Measurements from ENCODE around the gene RTN4RL2. TPM values are rescaled to one million over a fixed set of nuclear protein-coding genes. Genes with fewer than 3 reads are reported as not detected.

RTN4RL2 gene
- total RNA-seq, 1 donor from 2014 or later, result not detected

- peaks cover 8% of the 10 kb centered on the region for H3K36me3 Mint-ChIP-seq (ENCODE audit: low read depth)
- H3K27ac Mint-ChIP-seq, result no peak overlapping the region
- H3K4me3 Mint-ChIP-seq (ENCODE audit: low read depth), result no peak overlapping the region
- peaks cover 9% of the 10 kb centered on the region for H3K4me1 Mint-ChIP-seq (ENCODE audit: low read depth)
- no peaks in the 10 kb centered on the region for H3K9me3 Mint-ChIP-seq
- no peak for DNase-seq (ENCODE audit: low spot score)
- intact Hi-C loops (cut with micrococcal nuclease), result loop anchor here (5.0 kb wide), 1 partner anchor 86 kb away; the partner anchor contains the start of gene UBE2L6
- H3K27me3 Mint-ChIP-seq (ENCODE audit: low read depth), result peaks cover 46% of the 10 kb centered on the region
Observed at GRCh38 chr11:57481315-57481714, 21.0 kb downstream of the RTN4RL2 start.

- Mint-ChIP-seq H3K4me1 (ENCODE audit: low read depth) (peaks cover 6% of the 10 kb centered on the region), H3K27ac (no peak overlapping the region), H3K9me3 (no peaks in the 10 kb centered on the region), H3K36me3 (ENCODE audit: low read depth) (peaks cover 8% of the 10 kb centered on the region), H3K27me3 (ENCODE audit: low read depth) (peaks cover 42% of the 10 kb centered on the region), H3K4me3 (ENCODE audit: low read depth) (no peak overlapping the region)
- intact Hi-C loops (cut with micrococcal nuclease), result loop anchor here (5.0 kb wide), 1 partner anchor 85 kb away; the partner anchor contains the start of gene UBE2L6
- DNase-seq (ENCODE audit: low spot score), result no peak
Observed at GRCh38 chr11:57481915-57482781, 21.8 kb downstream of the RTN4RL2 start.

DNA sequence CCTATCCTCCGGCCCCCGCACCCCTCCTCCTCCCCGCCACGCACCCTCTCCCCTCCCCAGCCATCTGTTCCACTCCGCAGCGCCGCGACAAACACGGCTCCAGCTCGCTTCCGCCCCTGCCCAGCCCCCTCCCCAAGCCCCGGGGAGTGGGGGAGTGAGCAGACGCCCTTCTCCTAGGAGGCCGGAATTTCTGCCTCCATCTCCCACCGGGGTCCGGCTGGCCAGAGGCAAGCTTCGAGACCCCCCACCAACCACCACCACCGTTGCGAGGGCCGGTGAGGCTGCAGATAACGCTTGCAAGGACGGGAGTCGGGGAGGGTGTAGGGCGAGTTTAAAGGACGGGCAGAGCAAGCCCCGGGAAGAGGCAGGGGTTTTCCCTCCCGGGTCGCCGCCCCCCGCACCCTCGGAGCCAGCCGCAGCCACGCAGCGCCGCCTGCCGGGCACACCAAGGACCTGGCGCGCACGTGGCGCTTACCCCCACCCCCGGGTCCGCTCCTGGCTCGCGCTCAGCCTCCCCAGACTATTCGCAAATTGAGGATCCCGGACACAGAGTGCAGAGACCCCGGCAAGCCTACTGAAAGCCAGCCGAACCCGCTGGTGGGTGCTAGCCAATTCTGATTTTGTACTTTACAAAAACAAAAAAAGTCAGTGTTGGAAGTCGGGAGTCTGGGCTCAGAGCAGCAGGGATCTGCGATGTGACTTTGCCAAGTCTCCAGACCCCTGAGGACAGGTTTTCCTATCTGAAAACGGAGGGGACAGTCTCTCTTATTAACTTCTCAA is 22.6 kb downstream of the RTN4RL2 start:
- H3K9me3 Mint-ChIP-seq, result no peaks in the 10 kb centered on the region
- H3K27ac Mint-ChIP-seq, result no peak overlapping the region
- H3K36me3 Mint-ChIP-seq (ENCODE audit: low read depth), result peaks cover 12% of the 10 kb centered on the region
- DNase-seq (ENCODE audit: low spot score), result peak; percentile 30
- intact Hi-C loops (cut with micrococcal nuclease), result loop anchor here (5.0 kb wide), 1 partner anchor 84 kb away; the partner anchor contains the start of gene UBE2L6
- H3K27me3 Mint-ChIP-seq (ENCODE audit: low read depth), result peaks cover 34% of the 10 kb centered on the region
- peaks cover 6% of the 10 kb centered on the region for H3K4me1 Mint-ChIP-seq (ENCODE audit: low read depth)
- no peak overlapping the region for H3K4me3 Mint-ChIP-seq (ENCODE audit: low read depth)

DNA sequence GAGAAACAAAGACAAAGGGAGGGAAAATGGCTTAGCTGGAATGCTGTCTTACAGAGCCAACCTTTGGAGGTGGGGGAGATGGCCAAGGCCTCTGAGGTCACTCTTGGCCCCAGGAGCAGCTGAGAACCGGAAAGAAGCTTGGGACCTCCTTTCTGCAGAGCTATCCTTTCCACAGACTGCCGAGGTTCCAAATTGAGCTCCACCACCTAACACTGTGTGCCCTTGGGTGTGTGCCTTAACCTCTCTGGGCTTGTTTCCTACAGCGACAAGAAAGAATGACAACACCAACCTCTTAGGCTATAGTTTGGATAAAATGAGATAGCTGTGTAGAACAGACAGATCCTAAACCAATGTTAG is 23.2 kb downstream of the RTN4RL2 start:
- Mint-ChIP-seq H3K9me3 (no peaks in the 10 kb centered on the region), H3K4me1 (ENCODE audit: low read depth) (peaks cover 6% of the 10 kb centered on the region), H3K4me3 (ENCODE audit: low read depth) (no peak overlapping the region), H3K27ac (no peak overlapping the region), H3K36me3 (ENCODE audit: low read depth) (peaks cover 12% of the 10 kb centered on the region), H3K27me3 (ENCODE audit: low read depth) (peaks cover 29% of the 10 kb centered on the region)
- intact Hi-C loops (cut with micrococcal nuclease), result loop anchor here (5.0 kb wide), 1 partner anchor 84 kb away; the partner anchor contains the start of gene UBE2L6
- no peak for DNase-seq (ENCODE audit: low spot score)

GRCh38 chr11:57484141-57484710 is 23.9 kb downstream of the RTN4RL2 start:
- no peak overlapping the region for H3K27ac Mint-ChIP-seq
- no peaks in the 10 kb centered on the region for H3K9me3 Mint-ChIP-seq
- H3K27me3 Mint-ChIP-seq (ENCODE audit: low read depth), result peaks cover 24% of the 10 kb centered on the region
- H3K4me3 Mint-ChIP-seq (ENCODE audit: low read depth), result no peak overlapping the region
- H3K36me3 Mint-ChIP-seq (ENCODE audit: low read depth), result peaks cover 18% of the 10 kb centered on the region
- H3K4me1 Mint-ChIP-seq (ENCODE audit: low read depth), result peaks cover 6% of the 10 kb centered on the region
- intact Hi-C loops (cut with micrococcal nuclease), result loop anchor here (5.0 kb wide), 1 partner anchor 83 kb away; the partner anchor contains the start of gene UBE2L6
- no peak for DNase-seq (ENCODE audit: low spot score)

- Mint-ChIP-seq H3K9me3 (no peaks in the 10 kb centered on the region), H3K27ac (no peak overlapping the region), H3K4me1 (ENCODE audit: low read depth) (peaks cover 2% of the 10 kb centered on the region), H3K27me3 (ENCODE audit: low read depth) (peaks cover 18% of the 10 kb centered on the region), H3K36me3 (ENCODE audit: low read depth) (peaks cover 21% of the 10 kb centered on the region), H3K4me3 (ENCODE audit: low read depth) (no peak overlapping the region)
- DNase-seq (ENCODE audit: low spot score), result no peak
- intact Hi-C loops (cut with micrococcal nuclease), result no loop called here
Observed at GRCh38 chr11:57485217-57485990, 25.1 kb downstream of the RTN4RL2 start.

GRCh38 chr11:57487021-57487778 is 26.9 kb downstream of the RTN4RL2 start:
- Mint-ChIP-seq H3K4me1 (ENCODE audit: low read depth) (peaks cover 2% of the 10 kb centered on the region), H3K36me3 (ENCODE audit: low read depth) (peaks cover 24% of the 10 kb centered on the region), H3K9me3 (no peaks in the 10 kb centered on the region), H3K27ac (no peak overlapping the region), H3K4me3 (ENCODE audit: low read depth) (no peak overlapping the region), H3K27me3 (ENCODE audit: low read depth) (peaks cover 3% of the 10 kb centered on the region)
- intact Hi-C loops (cut with micrococcal nuclease), result no loop called here
- DNase-seq (ENCODE audit: low spot score), result no peak

DNA sequence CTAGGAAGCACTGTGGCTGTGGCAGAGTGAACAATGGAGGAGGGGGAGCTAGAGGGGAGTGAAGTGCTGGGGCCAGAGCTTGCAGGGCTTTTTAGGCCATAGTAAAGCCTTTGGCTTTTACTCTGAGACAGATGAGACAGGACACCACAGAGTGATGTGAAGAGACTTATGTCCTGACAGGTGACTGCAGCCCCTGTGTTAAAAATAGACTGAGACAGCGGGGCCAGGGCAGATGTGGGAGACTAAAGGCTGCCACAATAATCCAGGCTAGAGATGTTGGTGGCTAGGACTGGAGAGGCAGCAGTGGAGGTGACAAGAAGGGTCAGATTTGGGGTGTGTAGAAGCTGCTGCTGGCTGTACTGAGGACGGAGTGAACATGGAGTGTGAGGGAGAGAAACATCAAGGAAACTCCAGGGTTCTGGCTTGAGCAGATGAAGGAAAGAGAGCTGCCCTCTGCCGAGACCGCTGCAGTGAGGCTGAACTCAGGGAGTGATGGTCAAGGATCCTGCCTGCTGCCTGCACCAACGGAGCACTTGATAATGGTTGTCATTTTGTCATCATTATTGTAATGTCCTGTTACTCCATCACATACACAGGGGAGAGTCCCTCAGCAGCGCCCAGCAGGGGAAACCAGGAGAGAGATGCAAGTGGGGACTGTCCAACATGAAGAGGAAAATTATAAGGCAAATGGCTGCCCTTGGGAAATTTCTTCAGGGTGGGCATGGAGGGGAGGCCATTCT is 27.8 kb downstream of the RTN4RL2 start:
- intact Hi-C loops (cut with micrococcal nuclease), result no loop called here
- no peak for DNase-seq (ENCODE audit: low spot score)
- Mint-ChIP-seq H3K36me3 (ENCODE audit: low read depth) (peaks cover 24% of the 10 kb centered on the region), H3K9me3 (no peaks in the 10 kb centered on the region), H3K27me3 (ENCODE audit: low read depth) (no peaks in the 10 kb centered on the region), H3K4me3 (ENCODE audit: low read depth) (no peak overlapping the region), H3K27ac (no peak overlapping the region), H3K4me1 (ENCODE audit: low read depth) (peaks cover 2% of the 10 kb centered on the region)

DNA sequence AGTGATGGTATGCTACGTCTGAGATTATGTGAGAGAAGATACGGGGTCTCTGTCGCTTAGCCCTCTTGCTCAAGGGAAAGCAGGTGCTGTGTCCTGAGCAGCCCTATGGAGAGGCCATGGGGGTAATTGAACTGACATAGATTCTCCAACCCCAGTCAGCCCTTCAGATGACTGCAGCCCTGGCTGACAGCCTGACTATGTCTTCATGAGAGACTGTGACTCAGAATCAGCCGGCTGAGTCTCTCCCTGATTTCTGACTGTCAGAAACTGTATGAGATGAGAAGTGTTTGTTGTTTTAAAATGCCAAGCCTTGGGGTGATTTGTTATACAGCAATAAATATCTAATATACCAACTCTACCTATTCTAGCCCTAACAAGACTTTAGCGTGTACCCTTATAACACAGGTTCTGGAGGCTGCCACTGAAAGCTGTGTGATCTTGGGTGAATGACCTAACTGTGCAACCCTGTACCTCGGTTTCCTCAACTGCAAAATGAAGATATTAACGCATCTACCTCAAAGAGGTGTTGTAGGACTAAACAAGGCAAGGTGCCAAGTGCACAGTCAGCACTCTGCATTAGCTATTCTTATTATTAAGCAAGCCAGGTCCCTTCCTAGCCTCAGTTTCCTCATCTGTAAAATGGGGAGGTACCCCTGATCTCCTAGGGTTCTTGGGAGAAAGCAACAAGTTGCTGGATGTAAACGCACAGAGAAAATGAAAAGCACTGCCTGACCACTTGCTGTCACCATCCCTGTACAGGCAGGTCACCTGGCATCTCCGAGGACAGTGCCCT is 30.3 kb downstream of the RTN4RL2 start:
- no peak for DNase-seq (ENCODE audit: low spot score)
- intact Hi-C loops (cut with micrococcal nuclease), result loop anchor here (1.0 kb wide), 1 partner anchor 37 kb away; no protein-coding TSS in a partner anchor
- Mint-ChIP-seq H3K36me3 (ENCODE audit: low read depth) (peaks cover 26% of the 10 kb centered on the region), H3K4me3 (ENCODE audit: low read depth) (no peak overlapping the region), H3K4me1 (ENCODE audit: low read depth) (peaks cover 2% of the 10 kb centered on the region), H3K9me3 (no peaks in the 10 kb centered on the region), H3K27ac (no peak overlapping the region), H3K27me3 (ENCODE audit: low read depth) (no peaks in the 10 kb centered on the region)

- Mint-ChIP-seq H3K4me1 (ENCODE audit: low read depth) (peaks cover 1% of the 10 kb centered on the region), H3K4me3 (ENCODE audit: low read depth) (no peak overlapping the region), H3K9me3 (no peaks in the 10 kb centered on the region), H3K36me3 (ENCODE audit: low read depth) (peaks cover 30% of the 10 kb centered on the region), H3K27me3 (ENCODE audit: low read depth) (no peaks in the 10 kb centered on the region), H3K27ac (no peak overlapping the region)
- intact Hi-C loops (cut with micrococcal nuclease), result loop anchor here (1.0 kb wide), 1 partner anchor 36 kb away; no protein-coding TSS in a partner anchor
- DNase-seq (ENCODE audit: low spot score), result peak; percentile 44
Observed at GRCh38 chr11:57491371-57492061, 31.2 kb downstream of the RTN4RL2 start.

All from activated T-helper 2 cell treated with anti-CD3 and anti-CD28 coated beads, Interferon-gamma antibody, Interleukin-2, Interleukin-4, amounts not matched to agents 10 μg/mL and 5 μg/mL and 100 μg/mL, durations not matched to agents 14 hours and 24 hours and 36 hours (primary cell).